Left forelimb (tissue), 1 donor: Measurements from ENCODE around the gene TUBGCP3.

ENCODE experiments used
- DNase-seq: peaks from one replicate; pipeline ENCODE4 v3.0.0-alpha.2; 2018; ENCODE audit warnings: low spot score

TUBGCP3 gene

DNA sequence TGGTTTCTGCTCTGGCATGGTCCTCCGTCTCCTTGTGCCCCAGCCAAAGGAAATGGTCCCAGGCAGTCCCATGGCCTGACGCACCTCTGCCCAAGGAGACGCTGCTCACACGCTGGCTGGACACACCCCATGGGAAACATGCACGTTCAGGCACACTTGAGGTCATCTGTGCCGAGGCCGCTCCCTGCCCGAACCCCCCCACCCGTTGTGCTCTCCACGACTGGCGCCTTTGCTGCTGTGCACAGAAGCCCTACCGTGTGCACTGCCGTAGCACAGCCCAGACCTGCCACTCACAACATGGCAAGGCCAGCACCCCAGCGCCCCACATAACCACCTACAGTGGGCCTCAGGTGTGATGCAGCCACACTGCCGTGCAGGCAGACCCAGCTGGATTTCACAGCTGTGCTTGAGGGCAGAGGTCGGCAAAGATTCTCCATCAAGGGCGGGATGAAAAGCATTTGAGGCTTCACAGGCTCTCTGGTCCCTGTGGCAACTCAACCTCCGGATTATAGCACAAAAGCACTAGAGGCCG lies 146.1 kb downstream of the TUBGCP3 start:
- DNase-seq = no peak

DNA sequence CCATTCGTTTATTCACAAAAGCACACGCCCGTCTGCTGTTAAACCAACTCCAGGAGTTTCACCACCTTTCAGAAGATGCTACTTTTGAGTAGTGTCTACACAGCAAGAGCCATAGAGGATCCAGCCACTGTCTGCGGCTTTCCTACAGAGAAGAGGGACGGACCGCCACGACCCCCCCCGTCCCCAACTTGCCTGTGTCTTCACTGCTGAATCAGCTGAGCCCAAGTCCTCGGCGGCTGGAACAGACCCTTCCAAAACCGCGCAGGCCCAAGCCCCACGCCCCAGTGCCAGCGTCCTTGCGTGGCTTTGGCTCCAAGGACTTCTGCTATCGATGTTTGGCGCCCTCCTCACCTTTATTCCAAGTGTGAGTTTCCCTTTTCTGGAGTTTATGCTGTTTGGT lies 146.7 kb downstream of the TUBGCP3 start:
- DNase-seq = no peak

DNA sequence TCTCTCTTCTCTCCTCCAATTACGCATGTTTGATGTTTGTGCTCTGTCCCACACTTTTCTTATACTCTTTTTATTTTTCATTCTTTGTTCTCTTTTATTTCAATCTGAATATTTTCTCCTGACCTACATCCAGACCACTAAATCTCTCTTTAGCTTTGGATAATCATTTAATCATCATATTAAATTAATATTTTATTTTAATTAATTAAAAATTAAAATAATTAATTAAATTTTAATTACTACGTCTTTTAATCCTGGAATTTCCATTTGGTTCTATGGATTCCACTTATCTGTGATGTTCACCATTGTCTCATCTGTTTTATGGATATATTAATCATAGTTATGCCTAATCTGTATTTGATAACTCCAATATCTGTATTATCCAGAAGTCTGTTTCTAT lies 149.4 kb downstream of the TUBGCP3 start:
- DNase-seq = no peak

DNA sequence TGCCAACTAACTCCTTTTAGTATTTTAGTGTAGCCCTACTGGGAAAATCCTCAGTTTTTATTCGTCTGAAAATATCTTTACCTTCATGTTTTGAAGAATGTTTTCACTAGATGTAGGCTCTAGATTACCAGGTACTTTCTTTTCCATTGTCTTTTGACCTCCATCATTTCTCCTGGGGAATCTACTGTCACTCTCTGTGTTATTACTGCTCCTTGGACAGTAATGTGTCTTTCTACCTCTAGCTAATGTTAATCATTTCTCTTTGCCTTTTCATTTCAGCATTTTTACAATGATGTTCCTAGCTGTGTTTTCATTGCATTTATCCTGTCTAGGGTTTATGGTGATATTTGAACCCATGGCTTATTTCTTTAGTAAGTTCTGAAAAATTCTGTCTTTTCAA lies 149.9 kb downstream of the TUBGCP3 start:
- no peak for DNase-seq

DNA sequence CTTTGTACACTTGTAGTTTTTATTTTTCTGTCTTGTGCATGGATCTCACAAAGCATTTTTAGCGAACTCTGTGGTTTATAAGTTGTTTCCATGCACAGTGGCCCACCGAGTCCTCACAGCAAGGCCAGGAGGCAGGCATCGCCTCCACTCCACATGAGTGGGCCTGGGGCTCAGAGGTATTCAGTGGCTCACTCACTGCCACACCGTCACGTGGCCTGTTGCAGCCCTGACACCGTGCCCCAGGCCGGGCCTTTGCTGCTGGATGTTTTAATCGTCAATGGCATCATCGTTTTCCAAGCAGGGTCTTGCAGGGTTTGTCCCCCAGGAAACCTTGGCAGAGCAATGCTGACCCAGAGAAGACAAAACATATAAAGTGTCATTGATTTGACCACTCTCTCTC lies 152.0 kb downstream of the TUBGCP3 start:
- DNase-seq = no peak
